Activated CD4-positive, alpha-beta T cell treated with anti-CD3 and anti-CD28 coated beads, Interleukin-2, amount 50 U/mL, for 1 hour (primary cell): ENCODE measurements around the gene SLC35E2B.

Experiments used
- DNase-seq: peaks from one replicate; pipeline ENCODE4 v3.0.0-alpha.2; 2020

SLC35E2B gene

DNA sequence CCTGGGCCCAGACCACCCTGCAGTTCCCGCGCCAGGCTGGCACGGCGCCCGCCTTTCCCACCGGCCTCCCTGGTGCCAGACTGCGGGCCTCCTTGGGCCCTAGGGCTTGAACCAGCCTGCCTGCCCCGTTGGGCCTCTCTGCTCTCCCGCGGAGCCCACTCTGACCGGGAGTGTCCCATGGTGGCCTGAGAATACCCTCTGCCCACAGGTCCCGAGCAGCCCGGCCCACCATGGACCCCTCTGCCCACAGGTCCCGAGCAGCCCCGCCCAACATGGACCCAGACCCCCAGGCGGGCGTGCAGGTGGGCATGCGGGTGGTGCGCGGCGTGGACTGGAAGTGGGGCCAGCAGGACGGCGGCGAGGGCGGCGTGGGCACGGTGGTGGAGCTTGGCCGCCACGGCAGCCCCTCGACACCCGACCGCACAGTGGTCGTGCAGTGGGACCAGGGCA is 69.4 kb downstream of the SLC35E2B start:
- no peak for DNase-seq

DNA sequence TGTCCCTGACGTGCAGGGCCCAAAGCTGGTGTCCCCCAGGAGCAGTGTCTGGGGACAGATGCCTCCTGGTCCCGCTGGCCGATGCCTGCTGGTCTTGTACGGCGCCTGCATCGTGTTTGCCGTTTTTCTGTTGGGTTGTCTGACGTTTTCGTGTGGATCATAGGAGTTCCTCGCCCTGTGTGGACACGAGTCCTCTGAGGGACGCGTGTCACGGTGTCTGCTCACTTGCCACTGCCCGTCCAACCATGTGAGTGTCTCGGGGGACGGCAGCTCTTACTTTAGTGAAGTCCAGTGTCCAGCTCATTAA is 69.9 kb downstream of the SLC35E2B start:
- no peak for DNase-seq

DNA sequence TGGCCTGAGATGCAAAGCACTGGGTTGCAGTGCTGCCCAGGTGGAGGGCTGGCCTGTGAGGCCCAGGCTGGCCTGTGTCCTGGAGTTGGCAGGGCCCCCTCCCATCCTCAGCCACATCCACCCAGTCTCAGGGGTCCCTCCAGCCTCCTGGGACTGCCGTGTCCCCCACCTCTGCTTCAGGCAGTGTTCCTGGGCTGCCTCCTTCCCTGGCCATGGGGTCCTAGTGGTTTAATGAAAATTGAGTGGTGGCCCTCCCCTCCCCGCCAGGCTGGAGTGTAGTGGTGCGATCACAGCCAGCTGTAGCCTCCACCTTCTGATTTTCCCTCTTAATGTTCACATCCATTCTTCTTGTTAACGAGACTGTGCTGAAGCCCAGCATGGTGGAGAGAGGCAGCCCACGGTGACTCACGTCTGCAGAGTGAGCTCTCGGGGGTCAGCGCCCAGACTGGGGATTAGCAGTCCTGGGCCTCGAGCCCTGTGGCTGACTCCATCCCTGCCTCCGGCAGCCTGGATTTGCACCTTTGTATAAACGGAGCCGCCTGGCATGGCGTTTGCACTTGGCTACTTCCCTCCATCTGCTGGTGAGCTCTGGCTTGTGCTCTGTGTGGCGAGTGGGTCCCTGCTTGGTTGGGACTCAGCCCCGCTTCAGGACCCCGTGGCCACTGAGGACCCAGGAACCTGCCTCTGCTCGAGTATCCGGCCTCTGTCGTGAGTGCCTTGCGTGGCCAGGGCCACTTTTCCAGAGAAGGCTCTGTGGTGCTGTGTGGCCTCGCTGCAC is 70.4 kb downstream of the SLC35E2B start:
- DNase-seq = no peak

DNA sequence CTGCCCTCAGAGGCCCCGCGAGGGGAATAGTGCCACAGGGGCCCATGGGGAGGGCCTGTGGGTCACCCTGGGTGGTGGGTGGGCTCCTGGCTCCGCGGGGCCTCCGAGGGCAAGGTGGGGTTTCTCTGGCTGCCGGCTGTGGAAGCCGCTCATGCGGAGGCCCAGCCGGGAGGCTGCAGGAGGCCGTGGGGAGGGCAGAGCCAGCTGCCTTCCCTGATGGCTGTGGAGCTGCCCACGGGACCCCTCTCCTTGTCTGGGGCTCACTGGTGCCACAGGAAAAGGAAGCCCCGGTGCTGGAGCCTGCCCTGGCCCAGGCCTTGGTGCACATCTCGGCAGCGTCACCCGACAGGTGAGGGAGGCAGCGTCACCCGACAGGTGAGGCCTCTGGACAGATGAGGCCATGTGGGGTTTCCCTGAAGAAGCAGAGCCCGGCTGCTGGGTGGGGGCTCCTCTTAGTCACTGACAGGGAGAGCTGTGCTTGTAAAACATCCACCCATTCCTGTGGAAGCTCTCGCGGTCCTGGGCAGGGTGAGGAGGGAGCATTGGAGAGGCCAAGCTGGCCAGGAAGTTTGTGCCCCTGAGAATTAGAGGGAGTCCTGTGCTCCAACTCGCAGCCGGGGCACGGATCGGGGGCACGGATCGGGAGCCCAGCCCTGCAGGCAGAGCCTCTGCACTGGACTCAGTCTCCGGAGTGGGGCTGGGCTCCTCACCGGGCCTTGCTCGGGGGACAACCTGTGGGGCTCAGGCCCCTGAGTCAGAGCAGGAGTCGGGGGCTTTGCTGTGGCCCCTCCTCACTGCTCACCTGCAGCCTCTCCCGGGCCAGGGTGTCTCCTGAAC is 71.2 kb downstream of the SLC35E2B start:
- DNase-seq = no peak

DNA sequence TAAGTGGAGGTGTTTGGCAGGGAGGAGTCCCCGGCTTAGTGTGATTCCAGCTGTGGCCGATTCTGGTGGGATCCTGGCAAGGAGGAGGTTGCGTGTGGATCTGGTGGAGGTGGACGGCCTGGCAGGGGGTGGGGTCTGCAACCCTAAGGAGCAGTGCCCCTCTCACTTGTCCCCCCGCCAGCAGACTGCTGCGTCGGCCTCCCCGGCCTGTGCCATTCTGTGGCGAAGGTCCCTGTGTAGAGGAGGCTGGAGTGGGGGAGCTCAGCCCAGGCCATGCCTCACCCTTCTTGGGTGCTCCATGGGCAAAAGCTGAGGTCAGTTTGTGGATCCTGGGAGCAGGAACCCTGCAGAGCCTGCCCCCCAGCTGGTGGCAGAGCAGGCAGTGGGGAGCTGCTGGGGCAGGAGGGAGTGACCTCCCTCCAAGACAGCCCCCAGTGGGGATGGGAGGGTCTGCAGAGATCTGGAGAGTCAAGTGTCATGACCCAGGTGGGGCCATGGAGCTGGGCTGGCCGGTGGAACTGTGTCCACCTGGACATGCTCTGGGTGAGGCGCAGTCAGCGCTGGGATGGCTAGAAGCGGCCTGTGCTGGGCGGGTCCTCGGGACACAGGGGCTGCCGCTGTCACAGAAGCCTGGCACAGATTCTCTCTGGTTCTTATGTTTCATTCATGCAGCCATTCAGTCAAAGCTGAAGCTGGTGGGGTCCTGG is 72.0 kb downstream of the SLC35E2B start:
- DNase-seq = no peak

DNA sequence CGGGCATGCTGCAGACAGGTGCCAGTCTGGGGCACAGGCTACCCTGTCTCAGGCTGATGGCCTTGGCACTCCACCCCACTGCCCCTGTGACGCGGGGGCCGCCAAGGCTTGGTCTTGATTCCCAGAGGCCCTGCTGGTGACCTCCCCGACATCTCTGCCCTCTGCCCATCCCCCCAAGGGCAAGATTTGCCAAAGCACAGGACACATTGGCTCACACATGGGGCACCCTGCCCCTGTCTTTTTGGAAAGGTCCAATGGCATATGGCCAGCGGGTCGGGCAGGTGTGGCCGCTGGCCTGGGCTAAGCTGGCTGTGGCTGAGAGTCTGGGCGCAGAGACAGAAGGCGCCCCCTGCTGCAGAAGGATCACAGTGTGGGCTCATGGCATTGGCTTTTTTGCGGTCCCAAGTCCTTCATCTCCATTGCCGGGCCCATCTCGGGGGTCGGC is 72.7 kb downstream of the SLC35E2B start:
- no peak for DNase-seq

DNA sequence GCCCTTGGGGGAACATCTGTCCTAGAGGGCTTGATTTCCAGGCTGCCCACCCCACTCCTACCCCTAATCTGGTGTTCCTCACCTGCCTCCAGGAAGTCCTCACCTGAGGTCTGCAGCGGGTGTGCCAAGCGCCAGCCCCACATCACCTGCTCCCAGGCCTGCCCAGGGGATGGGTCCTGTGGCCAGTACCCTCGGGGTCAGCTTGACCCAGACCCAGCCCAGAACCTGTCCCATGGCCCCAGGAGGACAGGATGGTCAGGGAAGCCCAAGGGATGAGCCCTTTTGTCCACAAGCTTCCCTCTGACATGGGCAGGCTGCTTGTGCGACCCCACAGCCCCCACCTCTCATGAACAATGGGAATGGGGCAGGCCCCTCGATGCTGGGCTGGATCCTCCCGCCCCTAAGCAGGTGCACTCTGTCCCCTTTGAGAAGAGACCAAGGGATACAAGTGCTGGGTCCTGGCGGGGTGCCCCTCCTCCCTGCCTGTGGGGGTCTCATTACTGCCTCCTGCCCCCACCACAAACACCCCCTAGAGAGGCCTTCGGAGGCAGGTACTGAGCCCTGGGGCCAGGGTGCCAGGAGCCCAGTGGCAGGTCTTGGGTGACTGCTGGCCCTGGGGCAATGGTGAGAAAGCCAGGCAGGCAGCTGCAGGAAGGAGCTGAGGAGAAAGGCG is 74.1 kb downstream of the SLC35E2B start:
- DNase-seq = no peak

DNA sequence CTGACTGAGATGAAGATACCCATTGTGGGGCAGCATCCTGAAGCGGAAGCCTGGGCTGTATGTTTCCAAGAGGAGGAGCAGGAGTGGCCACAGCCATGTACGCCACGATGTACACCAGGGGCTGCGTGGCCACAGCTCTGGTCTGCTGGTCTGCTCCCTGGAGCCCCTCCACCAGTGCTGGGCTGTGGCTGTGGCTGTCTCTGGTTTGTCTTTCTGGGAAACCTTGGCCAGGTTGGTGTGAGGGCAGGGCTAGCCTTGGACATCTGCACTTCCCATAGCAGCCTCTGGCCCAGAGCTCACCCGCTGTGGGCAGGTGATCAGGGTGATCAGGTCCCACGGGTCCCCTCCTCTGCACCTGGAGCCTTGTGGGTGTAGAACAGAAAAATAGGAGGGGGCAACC is 74.7 kb downstream of the SLC35E2B start:
- no peak for DNase-seq

DNA sequence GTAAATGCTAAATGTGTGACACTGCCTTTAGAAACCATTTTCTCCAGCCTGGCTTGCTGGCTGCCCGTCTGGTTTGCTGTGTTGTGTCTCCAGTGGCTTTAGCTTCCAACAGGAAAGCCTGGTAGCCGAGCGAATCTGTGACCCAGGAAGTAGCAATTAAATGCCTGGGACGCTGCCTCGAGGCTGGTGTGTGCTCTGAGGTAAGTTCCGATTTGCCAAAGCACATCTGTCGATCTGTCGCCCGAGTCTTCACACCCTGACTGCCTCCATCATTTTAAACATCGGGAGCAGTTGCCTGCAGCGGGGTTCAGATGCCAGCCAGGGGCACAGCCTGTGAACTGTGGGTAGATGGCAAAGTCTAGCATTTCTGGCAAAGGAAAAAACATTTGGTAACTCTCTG is 75.1 kb downstream of the SLC35E2B start:
- no peak for DNase-seq

DNA sequence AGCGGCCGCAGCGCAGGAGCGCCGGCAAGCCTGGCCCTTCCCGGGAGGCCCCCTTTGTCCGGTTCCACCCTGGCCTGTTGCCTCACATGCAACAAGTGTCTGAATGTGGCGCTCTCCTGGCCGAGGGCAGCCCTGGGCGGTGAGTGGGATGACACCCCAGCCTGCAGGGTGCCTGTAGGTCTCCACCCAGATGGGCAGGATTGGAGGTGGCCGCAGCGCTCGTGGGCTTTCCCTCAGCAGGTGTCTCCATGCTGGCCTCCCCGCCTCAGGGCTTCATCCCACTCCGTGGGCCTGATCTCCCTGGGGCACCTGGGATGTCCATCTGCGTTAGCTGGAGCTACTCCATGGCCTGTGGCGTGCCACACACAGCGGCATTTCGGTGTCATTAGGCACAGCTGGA is 75.8 kb downstream of the SLC35E2B start:
- no peak for DNase-seq

DNA sequence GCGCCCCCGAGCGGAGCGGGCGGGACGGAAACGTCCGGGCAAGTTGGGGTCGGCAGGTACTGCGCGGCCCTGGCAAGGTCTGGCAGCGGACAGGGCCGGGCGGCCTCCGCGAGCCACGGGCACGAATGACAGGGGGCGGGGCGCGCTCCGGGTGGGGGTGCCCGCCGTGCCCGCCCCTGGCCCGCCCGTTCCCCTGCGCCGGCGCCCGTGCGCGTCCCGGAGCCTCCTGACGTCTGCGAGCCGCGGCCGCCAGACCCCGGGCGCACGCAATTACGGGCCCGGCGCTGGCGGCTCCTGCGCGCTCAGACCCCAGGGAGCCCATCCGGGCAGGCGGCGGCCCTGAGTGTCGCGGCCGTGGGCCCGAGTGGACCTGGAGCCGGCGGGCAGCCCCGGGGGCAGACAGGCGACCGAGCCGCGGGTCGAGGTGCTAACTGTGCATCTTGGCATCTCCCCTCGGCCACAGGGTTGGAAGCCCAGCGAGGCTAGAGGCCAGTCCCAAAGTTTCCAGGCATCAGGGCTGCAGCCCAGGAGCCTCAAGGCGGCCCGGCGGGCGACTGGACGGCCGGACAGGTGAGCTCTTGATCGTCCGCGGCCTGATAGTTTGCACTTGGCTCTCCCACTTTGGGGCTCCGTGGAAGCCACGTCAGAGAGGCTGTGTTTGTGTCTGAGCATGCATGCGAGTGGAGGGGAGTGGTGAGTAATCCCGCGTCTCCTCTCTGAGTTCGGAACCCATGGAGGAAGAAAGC is 76.4 kb downstream of the SLC35E2B start:
- DNase-seq = peak; percentile 40

DNA sequence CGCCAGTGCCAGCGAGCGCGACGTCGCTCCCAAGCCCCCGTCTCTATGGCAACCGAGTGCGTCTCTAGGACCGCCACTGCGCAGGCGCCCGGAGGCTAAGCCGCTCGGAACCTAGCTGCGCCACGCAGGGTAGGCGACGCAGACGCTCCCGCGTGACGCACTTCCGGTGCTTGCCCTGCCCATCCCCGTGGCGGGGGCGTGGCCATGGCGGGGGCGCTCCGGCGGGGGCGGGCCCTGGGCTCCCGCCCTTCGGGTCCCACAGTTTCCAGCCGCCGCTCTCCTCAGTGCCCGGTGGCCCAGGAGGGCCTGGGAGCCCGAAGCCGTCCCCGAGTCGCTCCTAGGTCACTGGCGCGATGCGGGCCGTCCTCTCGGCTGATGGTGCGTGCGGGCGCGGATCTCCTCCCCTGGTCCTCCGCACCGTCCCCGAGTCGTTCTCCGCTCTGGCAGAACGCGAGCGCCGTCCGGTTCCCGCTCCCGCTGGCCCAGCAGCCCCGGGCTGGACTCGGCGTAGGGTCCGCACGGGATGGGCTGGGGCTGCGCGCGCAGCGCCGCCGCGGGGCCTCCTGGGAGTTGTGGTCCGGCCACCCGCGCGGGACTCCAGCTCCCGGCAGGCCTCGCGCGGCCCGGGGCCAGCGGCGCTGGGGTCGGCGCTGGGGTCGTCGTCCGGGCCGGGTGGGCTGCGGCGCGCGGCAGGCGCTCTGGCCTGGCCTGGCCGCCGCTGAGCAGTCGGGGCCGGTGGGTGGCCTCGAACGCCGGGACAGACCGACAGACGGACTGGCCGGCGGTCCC is 77.1 kb downstream of the SLC35E2B start, which contains the start of gene MIB2:
MIB2 (plus strand) TSS at position 245 of the 789 bp plus-strand sequence. CDS start 7,953 bp downstream, outside the sequence.
- peak; percentile 97 for DNase-seq

DNA sequence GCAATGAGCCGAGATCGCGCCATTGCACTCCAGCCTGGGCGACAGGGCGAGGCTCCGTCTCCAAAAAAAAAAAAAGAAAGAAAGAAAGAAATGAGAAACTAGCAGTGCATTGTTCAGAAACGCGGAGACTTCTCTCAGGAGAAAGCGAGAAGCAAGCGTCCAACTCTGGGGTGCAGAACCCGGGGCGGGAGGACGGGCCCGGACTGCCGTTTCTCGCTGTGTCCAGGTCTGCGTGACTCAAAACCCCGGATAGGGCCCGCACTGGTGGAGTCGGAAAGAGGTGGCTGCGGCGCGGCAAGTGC is 77.7 kb downstream of the SLC35E2B start:
- DNase-seq = no peak

DNA sequence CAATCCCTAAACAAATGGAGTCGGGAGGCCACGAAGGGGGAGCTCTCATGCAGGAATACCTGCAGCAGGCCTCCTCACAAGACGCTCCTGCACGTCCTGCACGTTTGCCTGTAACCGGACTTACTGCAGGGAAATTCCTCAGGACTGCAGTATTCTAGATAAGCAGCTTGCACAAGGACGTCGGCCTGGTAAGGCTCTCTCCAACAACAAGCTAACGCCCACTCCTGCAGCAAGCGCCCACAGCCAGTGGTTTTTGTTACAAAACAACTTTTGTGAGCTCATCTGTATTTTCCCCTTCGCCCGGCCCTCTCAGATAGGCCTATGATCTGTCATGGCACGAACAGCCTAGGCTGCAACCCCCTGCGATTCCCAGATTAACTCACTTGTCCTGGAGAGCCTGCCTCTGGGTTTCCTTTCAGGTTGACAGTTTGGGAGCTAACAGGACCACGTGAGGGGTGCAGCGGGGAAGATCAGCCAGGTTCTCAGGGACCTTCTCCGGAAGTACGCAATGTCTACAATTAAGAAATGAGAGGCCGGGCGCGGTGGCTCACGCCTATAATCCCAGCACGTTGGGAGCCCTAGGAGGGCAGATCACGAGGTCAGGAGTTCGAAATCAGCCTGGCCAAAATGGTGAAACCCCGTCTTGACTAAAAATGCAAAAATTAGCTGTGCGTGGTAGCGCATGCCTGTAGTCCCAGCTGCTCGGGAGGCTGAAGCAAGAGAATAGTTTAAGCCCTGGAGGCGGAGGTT is 78.2 kb downstream of the SLC35E2B start:
- peak; percentile 65 for DNase-seq

DNA sequence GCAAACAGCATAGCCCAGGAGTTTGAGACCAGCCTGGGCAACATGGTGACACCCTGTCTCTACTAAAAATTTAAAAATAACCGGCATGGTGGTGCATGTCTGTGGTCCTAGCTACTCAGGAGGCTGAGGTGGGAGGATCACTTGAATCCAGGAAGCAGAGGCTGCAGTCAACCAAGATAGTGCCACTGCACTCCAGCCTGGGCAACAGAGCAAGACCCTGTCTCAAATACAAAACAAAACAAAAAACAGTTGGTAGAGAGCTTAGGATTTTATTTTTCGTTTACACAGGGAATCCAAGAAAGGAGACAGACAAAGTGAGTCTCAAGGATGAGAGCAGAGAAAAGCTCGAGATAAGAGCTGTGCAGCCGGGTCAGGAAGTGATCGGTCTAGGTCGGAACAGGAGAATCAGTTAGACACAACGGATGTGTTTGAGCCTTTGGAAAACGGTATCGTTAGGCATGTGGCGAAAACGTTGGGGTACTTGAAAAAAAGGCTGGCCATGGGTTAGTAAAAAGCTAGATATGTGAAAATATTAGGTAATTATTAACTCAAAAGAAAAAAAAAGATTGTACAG is 79.0 kb downstream of the SLC35E2B start:
- no peak for DNase-seq

DNA sequence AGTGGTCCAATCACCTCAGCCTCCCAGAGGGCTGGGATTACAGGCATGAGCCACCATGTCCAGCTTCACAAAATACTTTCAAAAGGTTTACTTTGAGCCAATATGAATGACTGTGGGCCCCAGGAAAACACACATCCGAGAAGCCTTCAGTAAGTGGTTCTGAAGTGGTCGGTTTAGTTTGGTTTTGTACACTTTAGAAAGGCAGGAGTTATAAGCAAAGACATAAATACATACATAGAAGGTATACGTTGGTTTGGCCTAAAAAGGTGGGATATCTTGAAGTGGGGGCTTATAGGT is 80.5 kb downstream of the SLC35E2B start:
- DNase-seq = no peak

DNA sequence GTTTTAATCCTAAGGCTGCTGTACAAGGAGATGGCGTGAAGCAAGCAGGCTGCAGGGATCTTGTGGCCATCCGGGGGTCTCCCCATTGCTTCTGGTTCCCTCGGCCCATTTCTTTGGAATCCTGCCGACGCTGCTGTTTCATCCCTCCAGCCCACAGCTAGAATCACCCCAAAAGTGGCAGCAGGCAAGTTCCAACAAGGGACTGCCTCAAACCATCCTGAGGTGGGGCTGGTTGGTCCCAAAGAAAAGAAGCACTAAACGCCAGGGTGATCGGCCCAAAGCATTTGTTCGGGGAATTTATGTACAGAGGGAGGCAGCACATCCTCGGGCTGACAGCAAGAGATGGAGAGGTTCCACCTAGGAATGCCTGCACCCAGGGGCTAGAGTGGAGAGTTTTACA is 81.8 kb downstream of the SLC35E2B start:
- no peak for DNase-seq

DNA sequence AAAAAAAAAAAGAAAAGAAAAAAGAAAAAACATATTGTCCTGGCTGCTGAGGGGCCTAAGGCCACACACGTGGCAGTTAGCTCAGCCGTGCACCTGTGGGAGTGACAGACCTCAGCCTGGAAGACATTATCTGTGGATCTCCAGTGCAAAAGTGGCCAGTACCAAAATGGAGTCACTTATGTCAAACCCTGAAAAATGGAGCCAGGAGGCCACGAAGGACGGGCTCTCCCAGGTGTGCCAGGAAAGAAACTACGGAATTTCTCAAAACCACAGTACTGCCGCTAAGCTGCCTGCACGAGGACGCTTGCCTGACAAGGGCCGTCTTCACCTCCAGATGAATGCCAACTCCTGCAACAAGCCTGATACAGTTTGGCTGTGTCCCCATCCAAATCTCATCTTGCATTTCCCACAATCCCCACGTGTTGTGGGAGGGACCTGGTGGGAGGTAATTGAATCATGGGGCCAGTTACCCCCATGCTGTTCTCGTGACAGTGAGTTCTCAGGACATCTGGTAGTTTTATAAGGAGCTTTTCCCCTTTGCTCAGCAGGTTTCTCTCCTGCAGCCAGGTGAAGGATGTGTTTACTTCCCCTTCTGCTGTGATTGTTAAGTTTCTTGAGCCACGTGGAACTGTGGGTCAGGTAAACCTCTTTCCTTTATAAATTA is 82.6 kb downstream of the SLC35E2B start:
- DNase-seq = no peak
